A204.1 (cell line): ENCODE data around the gene PCSK4.

Experiments used
- FAIRE-seq: peaks from 2 replicates; lab custom pipeline; 2012; peaks lifted over from hg19 to GRCh38; lab: Jason Lieb, UNC

Gene PCSK4

DNA sequence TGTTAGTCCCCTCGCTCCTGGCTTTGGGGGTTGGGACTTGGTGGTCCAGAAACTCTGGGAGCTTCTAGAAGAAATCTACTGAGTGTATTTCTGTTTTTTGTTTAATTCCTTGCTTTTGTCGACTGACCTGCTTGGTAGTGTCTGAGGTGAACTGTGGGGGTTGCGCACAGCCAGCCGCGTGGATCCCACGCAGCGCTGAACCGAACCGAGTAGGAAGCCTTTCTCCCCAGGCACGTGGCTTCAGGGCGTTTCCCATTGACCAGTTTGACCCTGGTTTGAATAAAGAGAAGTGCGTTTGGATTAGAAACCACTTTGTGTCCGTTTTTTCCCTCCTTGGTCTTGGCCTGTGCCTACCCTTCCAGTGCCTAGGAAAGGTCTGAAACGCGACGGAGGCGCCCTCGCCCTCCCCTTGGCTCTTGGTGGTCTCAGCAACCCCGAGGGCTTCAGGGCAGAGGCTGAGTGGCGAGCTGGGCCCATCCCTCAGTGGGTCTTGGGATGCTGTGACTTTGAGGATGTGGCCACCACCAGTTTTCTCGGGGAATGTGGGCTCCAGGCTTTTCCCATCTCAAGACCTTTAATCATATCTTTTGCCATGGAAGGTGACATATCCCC lies 54.7 kb downstream of the PCSK4 start:
- FAIRE-seq = no peak

DNA sequence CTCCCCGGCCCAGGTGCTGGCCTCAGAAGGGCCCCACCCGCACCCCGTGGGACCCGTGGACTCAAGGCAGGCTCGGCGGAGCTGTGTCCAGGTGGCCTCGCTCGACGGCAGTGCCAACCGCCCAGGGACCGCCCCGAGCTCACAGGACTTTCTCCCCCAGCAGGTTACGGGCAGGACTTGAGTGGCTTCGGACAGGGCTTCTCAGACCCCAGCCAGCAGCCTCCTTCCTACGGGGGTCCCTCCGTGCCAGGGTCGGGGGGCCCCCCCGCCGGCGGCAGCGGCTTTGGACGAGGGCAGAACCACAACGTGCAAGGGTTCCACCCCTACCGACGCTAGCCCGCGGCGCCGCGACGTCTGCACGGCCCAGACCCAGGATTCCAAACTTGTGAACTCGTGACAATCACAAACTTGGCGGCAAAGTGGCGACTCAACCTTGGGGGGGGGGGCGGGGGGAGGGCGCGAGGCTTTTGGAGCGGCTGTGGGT lies 55.5 kb downstream of the PCSK4 start:
- FAIRE-seq = no peak

DNA sequence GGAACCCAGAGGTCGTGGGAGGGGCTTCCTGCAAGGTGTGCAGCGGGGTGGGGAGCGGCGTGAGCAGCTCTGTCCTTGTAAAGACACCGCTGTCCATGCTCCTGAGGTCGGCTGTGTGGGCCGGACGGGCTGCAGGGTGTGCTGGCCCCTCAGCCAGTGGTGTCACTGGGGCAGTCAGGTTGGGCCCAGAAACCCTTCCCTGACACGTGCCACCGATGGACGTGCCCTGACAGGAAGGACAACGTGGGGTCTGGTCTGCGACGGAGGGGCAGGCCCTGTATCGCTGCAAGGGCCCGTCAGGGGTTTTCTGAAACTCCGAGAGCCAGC lies 56.1 kb downstream of the PCSK4 start:
- FAIRE-seq = no peak

DNA sequence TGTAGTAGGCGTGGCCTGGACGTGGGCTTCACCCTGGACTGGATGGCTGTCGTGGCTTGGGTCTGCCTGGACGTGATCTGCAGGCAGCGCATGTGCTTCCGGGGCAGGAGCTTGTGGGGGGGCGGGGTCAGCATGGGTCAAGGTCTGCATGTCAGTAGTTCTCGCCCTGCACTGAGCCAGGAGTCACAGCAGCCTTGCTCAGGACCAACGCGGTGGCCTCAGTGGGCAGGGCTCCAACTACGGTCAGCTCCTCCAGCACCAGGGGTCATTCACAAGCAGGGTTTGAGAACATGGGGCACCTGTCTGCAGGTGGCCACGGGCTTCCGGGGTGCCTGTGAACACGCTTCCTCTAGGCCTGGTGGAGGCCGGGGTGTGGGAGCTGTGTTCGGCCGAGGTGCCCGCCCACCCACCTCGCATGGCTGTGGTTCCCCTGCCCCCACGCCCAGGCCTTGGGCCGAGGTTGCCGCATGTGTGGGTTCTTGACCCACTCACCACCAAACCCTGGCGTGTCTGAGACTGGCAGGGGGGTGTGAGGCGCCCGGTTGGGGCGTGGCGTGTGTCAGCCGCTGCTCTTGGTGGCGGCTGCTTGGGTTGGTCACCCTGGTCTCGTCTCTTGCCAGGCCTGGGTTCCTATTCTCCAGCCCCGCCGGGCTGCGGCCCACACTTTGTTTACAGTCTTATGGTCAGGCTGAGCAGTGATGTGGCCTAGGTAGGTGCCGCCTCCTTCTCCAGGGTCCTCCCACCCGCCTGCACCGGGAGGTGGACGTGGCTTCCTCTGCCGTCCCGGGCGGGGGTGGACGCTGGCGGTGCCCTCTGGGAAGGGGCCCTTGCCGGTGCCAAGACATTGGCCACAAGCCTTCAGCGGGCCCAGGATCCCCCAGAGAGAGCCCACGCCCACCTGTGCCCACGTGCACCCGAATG lies 56.8 kb downstream of the PCSK4 start:
- FAIRE-seq = no peak

DNA sequence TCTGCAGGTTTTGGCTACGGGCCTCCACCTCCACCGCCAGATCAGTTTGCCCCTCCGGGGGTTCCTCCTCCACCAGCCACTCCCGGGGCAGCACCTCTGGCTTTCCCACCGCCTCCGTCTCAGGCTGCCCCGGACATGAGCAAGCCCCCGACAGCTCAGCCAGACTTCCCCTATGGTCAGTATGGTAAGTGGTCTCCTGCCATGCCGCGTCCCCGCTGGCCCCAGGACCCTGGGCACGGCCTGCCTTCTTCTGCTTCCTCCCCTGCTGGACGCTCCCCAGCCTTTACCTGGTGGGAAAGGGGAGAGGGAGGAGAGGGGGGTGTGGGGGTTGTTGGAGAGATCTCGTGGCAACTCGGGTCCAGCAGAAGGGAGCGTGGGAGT lies 57.7 kb downstream of the PCSK4 start:
- no peak for FAIRE-seq

DNA sequence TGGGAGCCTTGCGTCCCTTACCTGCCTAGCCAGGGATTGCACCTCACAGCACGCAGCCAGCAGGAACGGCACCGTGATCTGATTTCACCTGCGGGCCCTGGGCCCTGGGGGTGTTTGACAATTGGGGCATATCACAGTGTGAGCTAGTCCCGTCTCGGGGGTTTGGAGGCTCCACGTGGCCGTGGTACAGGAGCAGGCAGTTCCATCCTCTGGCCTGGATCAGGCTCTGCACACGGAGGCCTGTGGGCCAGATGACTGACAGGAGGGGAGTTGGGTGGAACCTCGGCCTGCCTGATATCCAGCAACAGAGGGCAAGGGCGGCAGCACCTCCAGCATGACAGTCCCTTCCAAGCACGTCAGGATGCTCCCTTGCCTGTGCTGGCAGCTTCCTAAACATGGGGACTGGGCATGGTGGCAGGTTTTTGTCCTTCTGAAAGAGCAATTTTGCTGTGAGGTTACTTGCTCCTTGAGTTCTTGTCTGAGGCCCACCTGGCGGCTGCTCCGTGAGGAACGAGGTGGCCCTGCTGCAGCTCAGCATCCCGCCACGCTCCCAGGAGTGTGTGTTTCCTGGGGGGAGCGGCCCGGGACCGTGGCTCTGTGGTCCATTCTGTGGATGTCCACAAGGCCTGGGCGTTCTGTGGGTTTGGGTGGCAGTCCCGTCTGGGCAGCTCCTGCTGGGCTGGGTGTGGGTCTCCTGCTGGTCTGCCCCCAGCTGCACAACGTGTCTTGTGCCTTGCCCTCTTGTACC lies 58.2 kb downstream of the PCSK4 start:
- no peak for FAIRE-seq
